Measurements from ENCODE around the gene ROR2. TPM values are rescaled to one million over a fixed set of nuclear protein-coding genes. Genes with fewer than 3 reads are reported as not detected.

The ROR2 gene
- total RNA-seq, 4 donors from 2014 or later = 9.5 to 17.7 (median 15.9) TPM

DNA sequence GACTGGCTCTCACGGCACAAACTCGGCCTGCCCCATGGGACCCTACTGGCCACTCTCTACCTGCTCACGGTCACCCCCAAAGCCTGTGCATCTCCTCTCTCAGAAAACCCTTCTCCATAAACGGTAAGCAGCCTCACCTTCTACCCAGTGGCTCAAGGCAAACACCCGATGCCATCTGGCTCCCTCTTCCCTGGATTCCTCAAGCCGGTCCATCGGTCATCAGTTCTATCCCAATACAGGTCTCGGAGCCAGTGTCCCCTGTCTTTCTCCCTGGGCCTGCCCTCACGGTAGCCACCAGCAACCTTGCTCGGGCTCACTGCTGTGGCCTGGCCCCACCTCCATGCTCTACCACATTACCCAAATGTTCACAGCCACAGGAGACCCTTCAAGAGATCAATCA, 134.1 kb downstream of the ROR2 start:
- H3K27ac ChIP-seq = peak overlapping the region in 1 of 3 donors; percentile 95
- no peaks in the 10 kb centered on the region for H3K27me3 ChIP-seq
- no peaks in the 10 kb centered on the region for H3K9me3 ChIP-seq
- no peak overlapping the region for H3K4me3 ChIP-seq (replicated peaks in 1 of 3)
- TF ChIP-seq POLR2A (IDR thresholded peaks at IDR 0.05) = no peak
- TF ChIP-seq, protein P1, sequence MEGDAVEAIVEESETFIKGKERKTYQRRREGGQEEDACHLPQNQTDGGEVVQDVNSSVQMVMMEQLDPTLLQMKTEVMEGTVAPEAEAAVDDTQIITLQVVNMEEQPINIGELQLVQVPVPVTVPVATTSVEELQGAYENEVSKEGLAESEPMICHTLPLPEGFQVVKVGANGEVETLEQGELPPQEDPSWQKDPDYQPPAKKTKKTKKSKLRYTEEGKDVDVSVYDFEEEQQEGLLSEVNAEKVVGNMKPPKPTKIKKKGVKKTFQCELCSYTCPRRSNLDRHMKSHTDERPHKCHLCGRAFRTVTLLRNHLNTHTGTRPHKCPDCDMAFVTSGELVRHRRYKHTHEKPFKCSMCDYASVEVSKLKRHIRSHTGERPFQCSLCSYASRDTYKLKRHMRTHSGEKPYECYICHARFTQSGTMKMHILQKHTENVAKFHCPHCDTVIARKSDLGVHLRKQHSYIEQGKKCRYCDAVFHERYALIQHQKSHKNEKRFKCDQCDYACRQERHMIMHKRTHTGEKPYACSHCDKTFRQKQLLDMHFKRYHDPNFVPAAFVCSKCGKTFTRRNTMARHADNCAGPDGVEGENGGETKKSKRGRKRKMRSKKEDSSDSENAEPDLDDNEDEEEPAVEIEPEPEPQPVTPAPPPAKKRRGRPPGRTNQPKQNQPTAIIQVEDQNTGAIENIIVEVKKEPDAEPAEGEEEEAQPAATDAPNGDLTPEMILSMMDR (IDR thresholded peaks at IDR 0.05) = no peak
- H3K36me3 ChIP-seq = no peaks in the 10 kb centered on the region
- DNase-seq = no peak
- intact Hi-C loops (cut with DNase I) = no loop called here
- peaks cover 15 to 23% of the 10 kb centered on the region in 2 donors for H3K4me1 ChIP-seq
- 97 to 99% methylated on average over 10 of the region's 10 CpGs for WGBS, 2 donors

DNA sequence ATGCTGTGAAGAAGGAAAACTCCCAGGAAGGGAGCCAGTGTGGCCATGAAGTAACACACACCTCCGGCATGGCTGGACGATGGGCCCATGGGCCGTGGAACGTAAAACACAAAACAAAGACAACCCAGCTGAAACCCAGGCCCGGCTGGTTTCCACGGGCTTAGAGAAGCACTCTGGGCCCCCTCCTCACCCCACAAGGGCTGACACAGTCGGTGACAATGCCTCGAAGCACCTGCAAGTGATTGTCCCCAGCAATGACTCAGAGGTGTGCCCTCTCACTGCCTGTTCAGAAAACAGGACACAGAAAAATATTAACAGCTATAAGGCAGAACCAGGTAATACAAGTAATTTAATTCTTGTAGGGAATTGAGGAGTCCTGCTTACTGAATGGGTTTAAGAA, 135.3 kb downstream of the ROR2 start:
- H3K4me1 ChIP-seq = peaks cover 15 to 23% of the 10 kb centered on the region in 2 donors
- TF ChIP-seq POLR2A (IDR thresholded peaks at IDR 0.05) = no peak
- TF ChIP-seq, protein P1 (IDR thresholded peaks at IDR 0.05) = no peak
- no peak for DNase-seq
- H3K36me3 ChIP-seq = no peaks in the 10 kb centered on the region
- no peak overlapping the region for H3K4me3 ChIP-seq (replicated peaks in 1 of 3)
- H3K27ac ChIP-seq = peak overlapping the region in 1 of 3 donors; percentile 95
- no peaks in the 10 kb centered on the region for H3K27me3 ChIP-seq
- intact Hi-C loops (cut with DNase I) = no loop called here
- WGBS, 2 donors = 83 to 87% methylated on average over 8 of the region's 8 CpGs
- H3K9me3 ChIP-seq = no peaks in the 10 kb centered on the region

DNA sequence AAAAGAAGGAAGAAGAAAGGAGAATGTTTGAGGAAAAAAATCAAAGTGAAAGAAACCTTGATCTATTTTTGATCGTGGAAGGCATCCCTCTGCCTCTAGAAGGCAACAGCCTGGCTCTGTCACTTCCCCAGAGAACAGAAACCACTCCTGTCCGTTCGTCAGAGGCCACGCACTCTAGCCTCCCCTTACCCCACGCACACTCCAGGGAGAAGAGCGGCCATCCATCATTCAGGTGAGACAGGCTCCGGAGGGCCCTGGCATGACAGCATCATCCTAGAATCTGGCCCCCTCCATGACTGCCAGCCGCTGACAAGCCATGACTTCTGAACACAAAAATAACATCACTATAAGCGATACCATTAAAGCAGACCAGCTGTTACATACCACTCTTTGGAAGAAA, 135.8 kb downstream of the ROR2 start:
- TF ChIP-seq POLR2A (IDR thresholded peaks at IDR 0.05) = no peak
- TF ChIP-seq, protein P1 (IDR thresholded peaks at IDR 0.05) = no peak
- peaks cover 15 to 28% of the 10 kb centered on the region in 2 donors for H3K4me1 ChIP-seq
- H3K27me3 ChIP-seq = no peaks in the 10 kb centered on the region
- intact Hi-C loops (cut with DNase I) = no loop called here
- no peak for DNase-seq
- no peaks in the 10 kb centered on the region for H3K36me3 ChIP-seq
- WGBS, 2 donors = 82 to 90% methylated on average over 9 of the region's 9 CpGs
- no peak overlapping the region for H3K4me3 ChIP-seq (replicated peaks in 1 of 3)
- H3K9me3 ChIP-seq = no peaks in the 10 kb centered on the region
- no peak overlapping the region for H3K27ac ChIP-seq

DNA sequence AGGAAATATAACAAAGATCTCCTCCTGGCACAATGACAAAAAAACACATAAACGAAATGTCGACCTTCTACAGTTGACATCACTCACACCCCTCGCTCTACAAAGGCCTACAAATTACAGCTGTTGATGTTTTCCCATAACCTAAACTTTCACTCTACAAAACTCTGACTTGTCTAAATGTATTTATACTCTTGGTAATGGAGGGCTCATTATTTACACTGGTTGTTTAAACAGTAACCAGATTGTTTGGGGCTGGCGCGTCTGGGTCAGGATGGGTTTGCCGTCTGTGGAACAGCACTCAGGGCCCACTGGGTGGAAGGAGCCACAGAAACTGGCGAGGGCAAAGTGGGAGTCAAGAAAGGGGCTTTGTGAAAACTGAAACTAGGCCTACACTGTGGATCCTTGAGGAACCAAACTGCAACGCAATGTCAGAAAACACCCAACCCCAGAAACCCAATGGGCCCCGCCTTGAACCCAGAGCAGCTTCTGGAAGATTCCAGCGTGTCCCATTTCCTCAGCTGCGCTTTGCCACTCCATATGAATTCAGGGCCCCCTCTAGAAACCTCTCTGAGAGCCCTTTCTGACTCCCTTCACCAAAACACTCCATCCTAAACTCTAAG, 136.7 kb downstream of the ROR2 start:
- TF ChIP-seq POLR2A (IDR thresholded peaks at IDR 0.05) = no peak
- TF ChIP-seq, protein P1 (IDR thresholded peaks at IDR 0.05) = no peak
- H3K27me3 ChIP-seq = no peaks in the 10 kb centered on the region
- H3K4me3 ChIP-seq (replicated peaks in 1 of 3) = no peak overlapping the region
- peaks cover 11 to 24% of the 10 kb centered on the region in 2 donors for H3K4me1 ChIP-seq
- intact Hi-C loops (cut with DNase I) = no loop called here
- no peaks in the 10 kb centered on the region for H3K36me3 ChIP-seq
- no peaks in the 10 kb centered on the region for H3K9me3 ChIP-seq
- no peak for DNase-seq
- 91 to 93% methylated on average over 11 of the region's 11 CpGs for WGBS, 2 donors
- H3K27ac ChIP-seq = no peak overlapping the region

GRCh38 chr9:91812191-91812590, 137.8 kb downstream of the ROR2 start:
- Histone ChIP-seq H3K27ac (no peak overlapping the region), H3K9me3 (no peaks in the 10 kb centered on the region), H3K4me3 (replicated peaks in 1 of 3) (no peak overlapping the region), H3K4me1 (peaks cover 9 to 20% of the 10 kb centered on the region in 2 donors), H3K36me3 (no peaks in the 10 kb centered on the region), H3K27me3 (no peaks in the 10 kb centered on the region)
- WGBS, 2 donors = 86 to 89% methylated on average over 13 to 14 of the region's 14 CpGs
- TF ChIP-seq POLR2A (IDR thresholded peaks at IDR 0.05) = no peak
- TF ChIP-seq, protein P1 (IDR thresholded peaks at IDR 0.05) = no peak
- no peak for DNase-seq
- intact Hi-C loops (cut with DNase I) = no loop called here

Data from thyroid gland (tissue), 4 donors.